Measurements from ENCODE around the gene CLECL1.

CLECL1 gene

GRCh38 chr12:9732921-9733461 is at the start of gene CLECL1:
CLECL1 (minus strand) TSS chr12:9733097.
- no peak for DNase-seq

- DNase-seq: no peak
Measured at GRCh38 chr12:9781360-9781759, 48.5 kb upstream of the CLECL1 start.

GRCh38 chr12:9779209-9779608 is 46.3 kb upstream of the CLECL1 start:
- no peak for DNase-seq

- no peak for DNase-seq
Measured at GRCh38 chr12:9776781-9777180, 43.9 kb upstream of the CLECL1 start.

- DNase-seq: no peak
Measured at GRCh38 chr12:9773216-9773877, 40.5 kb upstream of the CLECL1 start.

- no peak for DNase-seq
Measured at GRCh38 chr12:9763025-9763424, 30.1 kb upstream of the CLECL1 start.

- no peak for DNase-seq
Measured at GRCh38 chr12:9762369-9762768, 29.5 kb upstream of the CLECL1 start.

GRCh38 chr12:9761419-9761781 is 28.5 kb upstream of the CLECL1 start:
- DNase-seq: no peak

- peak; percentile 19 for DNase-seq
Measured at GRCh38 chr12:9760699-9761418, 28.0 kb upstream of the CLECL1 start, which contains the start of gene CD69. CD69 (minus strand) TSS chr12:9760901; CDS start chr12:9760820, 81 bp downstream.

GRCh38 chr12:9760120-9760519 is 27.2 kb upstream of the CLECL1 start:
- no peak for DNase-seq

GRCh38 chr12:9759694-9760093 is 26.8 kb upstream of the CLECL1 start:
- no peak for DNase-seq

GRCh38 chr12:9758119-9758518 is 25.2 kb upstream of the CLECL1 start:
- DNase-seq: no peak

- no peak for DNase-seq
Measured at GRCh38 chr12:9757433-9758025, 24.6 kb upstream of the CLECL1 start.

- no peak for DNase-seq
Measured at GRCh38 chr12:9756706-9757105, 23.8 kb upstream of the CLECL1 start.

GRCh38 chr12:9756170-9756569 is 23.3 kb upstream of the CLECL1 start:
- DNase-seq: no peak

GRCh38 chr12:9755567-9755966 is 22.7 kb upstream of the CLECL1 start:
- no peak for DNase-seq

GRCh38 chr12:9755035-9755434 is 22.1 kb upstream of the CLECL1 start:
- no peak for DNase-seq

GRCh38 chr12:9754099-9754927 is 21.4 kb upstream of the CLECL1 start:
- no peak for DNase-seq

- DNase-seq: no peak
Measured at GRCh38 chr12:9753498-9753897, 20.6 kb upstream of the CLECL1 start.

- no peak for DNase-seq
Measured at GRCh38 chr12:9753073-9753472, 20.2 kb upstream of the CLECL1 start.

- no peak for DNase-seq
Measured at GRCh38 chr12:9752145-9752933, 19.4 kb upstream of the CLECL1 start.
